GM18505 (cell line): ENCODE measurements around the gene GNAL.

Source experiments
- ATAC-seq: cut with Tn5 transposase; IDR thresholded peaks from one replicate; pipeline ENCODE4 v1.9.1; 2021; ENCODE audit not compliant: unreplicated experiment
- POLR2A ChIP-seq: IDR thresholded peaks from 4 replicates; pipeline ENCODE4 v1.6.1; 2011; ENCODE audit warnings: borderline replicate concordance; ENCODE audit not compliant: insufficient read depth, insufficient read length; ENCODE audit errors: extremely low read depth

GNAL gene

GRCh38 chr18:11663439-11664029 is 25.5 kb upstream of the GNAL start:
- ATAC-seq: no peak
- no peak for TF ChIP-seq POLR2A

DNA sequence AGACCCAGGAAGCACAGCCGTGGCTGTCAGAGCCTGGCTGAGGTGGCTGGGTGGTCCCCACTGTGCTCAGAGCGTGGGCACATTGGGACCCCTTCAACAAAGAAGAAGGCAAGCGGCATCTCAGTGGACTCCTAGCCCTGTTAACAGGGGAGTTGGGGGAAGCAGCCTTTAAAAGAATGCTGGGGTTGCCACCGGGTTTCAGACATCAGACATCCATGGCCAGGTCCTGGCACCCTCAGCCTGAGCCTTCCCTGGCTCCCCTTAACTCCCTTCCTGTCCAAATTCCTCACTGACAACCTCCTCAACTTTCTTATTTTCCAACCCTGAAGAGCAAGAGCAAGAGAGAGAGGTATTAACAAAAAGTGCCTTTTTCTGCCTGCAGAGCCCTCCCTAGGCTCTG is 24.8 kb upstream of the GNAL start:
- no peak for TF ChIP-seq POLR2A
- ATAC-seq: no peak

- TF ChIP-seq POLR2A: no peak
- ATAC-seq: no peak
Measured at GRCh38 chr18:11665146-11665545, 23.9 kb upstream of the GNAL start.

GRCh38 chr18:11665587-11665986 is 23.5 kb upstream of the GNAL start:
- ATAC-seq: no peak
- TF ChIP-seq POLR2A: no peak

GRCh38 chr18:11666176-11666575 is 22.9 kb upstream of the GNAL start:
- ATAC-seq: no peak
- no peak for TF ChIP-seq POLR2A

- no peak for ATAC-seq
- TF ChIP-seq POLR2A: no peak
Measured at GRCh38 chr18:11666831-11667230, 22.2 kb upstream of the GNAL start.

- ATAC-seq: no peak
- no peak for TF ChIP-seq POLR2A
Measured at GRCh38 chr18:11667578-11667977, 21.5 kb upstream of the GNAL start.

GRCh38 chr18:11668441-11669169 is 20.5 kb upstream of the GNAL start:
- TF ChIP-seq POLR2A: no peak
- no peak for ATAC-seq

DNA sequence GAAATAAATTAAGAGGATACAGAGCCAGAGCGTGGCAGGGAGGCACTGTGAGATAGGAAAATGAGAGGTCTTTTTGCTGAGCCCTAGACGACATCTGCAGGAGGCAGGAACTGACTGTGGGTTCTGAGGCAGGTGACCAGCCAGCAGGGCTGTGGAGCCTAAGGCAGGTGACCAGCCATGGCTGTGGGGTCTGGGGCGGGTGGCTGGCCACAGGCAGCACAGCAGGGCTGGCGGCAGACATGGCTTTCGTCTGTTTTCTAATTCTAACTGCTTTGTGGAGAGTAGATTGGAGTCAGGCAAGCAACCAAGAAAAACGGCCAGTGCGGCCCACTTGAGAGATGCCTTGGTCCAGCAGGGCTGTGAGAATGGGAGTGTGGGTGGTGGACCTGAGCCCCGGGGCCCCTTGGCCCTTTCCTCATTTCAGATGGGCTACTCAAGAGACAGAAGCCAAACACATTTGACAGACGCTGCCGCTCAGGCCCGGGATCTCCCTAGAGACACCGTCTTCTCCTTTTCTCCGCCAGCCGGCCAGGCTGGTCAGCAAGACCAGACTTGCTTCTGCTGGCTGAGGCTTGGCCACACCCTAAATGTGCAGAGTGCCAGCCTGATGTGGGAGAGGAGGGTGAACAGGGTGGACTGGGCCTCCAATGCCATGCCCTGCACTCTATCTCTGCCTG is 19.7 kb upstream of the GNAL start:
- TF ChIP-seq POLR2A: no peak
- ATAC-seq: no peak

GRCh38 chr18:11669948-11670275 is 19.2 kb upstream of the GNAL start:
- TF ChIP-seq POLR2A: no peak
- ATAC-seq: no peak

DNA sequence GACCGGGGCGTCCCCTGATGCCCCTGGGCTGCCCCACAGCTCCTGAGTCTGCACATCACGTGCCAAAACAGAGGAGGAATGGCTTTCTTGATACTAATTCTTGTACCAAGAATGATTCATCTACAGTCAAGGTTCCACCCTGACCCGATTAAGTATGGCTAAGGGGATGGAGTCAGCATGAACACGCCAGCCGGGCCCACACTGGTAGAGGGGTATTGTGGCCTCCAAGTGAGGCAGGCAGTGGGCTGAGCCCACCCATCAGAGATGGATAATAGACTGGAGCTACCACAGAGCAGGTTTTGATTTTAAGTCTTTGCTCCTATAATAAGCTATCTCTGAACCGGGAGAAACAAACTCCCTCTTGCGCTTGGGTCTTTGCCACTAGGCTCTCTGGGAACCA is 17.9 kb upstream of the GNAL start:
- ATAC-seq: no peak
- TF ChIP-seq POLR2A: no peak

DNA sequence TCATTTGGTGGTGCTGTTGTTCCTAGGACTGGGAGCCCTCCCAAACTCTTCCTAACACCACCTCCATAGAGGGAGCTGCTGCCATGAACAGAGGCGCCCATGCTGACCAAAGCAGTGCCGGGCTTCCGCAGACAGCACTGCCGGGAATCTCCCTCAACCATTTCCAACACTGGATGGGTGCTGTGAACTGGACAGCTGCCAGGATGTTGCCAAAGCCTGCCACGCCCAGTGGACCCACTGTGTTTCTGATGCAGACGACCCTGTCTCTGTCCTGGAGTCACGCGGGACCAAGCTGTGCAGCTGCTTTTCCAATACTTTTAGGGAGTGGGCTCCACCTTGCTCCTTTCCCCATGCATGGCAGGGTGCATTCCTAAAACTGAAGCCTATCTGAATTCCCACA is 16.9 kb upstream of the GNAL start:
- ATAC-seq: no peak
- TF ChIP-seq POLR2A: no peak

DNA sequence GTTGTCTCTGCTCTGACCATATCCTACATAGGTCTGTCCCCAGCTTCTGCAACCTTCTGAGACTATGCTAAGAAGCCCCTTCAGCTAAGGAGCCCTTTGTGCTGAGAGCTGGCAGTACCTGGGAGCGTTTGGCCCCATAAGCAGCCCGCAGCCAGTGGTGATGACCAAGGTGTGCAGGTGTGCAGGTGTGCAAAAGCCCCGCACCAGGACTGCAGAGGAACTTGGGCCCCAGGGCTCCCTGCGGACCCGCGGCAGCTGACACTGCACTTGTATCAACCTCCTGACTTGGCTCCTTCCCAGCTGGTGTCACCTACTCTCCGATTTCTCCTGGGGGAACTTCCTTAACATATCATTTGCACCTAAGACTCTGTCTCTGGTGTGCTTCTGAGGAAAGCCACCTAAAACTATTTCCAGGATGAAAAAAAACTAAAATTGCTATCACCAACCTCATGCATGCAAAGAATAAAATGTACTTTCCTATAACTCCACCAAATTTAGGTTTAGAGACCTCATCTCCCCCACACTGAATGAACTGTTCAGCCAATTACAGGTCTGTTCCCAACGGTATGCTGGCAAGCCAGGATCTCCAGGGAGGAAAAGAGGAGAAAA is 16.1 kb upstream of the GNAL start:
- TF ChIP-seq POLR2A: no peak
- ATAC-seq: no peak

DNA sequence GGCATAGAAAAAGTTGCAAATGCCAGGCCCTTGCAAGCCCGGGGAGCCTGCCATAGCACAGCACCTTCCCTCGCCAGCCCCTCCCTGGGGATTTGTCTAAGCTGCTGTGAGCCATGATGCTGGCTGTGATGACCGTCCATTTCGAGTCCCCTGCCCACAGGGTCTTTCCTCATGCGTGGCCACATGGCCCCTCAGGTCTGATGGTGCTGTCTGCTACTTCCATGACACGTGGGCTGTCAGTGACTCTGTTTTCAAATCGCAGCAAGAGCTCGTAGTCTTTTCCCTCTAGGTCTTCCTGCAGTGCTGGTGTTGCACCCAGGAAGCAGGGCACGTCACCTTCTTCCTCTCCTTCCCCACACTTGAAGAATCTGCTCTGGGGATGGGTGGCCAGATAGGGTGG is 15.5 kb upstream of the GNAL start:
- no peak for TF ChIP-seq POLR2A
- ATAC-seq: no peak
